Measurements from ENCODE around the gene CHRM4.
"Not testable (repeated sequence)": the region's sequence is repeated elsewhere in the genome, so short reads cannot be mapped to it uniquely, and the experiment has no call there.

CHRM4 gene

DNA sequence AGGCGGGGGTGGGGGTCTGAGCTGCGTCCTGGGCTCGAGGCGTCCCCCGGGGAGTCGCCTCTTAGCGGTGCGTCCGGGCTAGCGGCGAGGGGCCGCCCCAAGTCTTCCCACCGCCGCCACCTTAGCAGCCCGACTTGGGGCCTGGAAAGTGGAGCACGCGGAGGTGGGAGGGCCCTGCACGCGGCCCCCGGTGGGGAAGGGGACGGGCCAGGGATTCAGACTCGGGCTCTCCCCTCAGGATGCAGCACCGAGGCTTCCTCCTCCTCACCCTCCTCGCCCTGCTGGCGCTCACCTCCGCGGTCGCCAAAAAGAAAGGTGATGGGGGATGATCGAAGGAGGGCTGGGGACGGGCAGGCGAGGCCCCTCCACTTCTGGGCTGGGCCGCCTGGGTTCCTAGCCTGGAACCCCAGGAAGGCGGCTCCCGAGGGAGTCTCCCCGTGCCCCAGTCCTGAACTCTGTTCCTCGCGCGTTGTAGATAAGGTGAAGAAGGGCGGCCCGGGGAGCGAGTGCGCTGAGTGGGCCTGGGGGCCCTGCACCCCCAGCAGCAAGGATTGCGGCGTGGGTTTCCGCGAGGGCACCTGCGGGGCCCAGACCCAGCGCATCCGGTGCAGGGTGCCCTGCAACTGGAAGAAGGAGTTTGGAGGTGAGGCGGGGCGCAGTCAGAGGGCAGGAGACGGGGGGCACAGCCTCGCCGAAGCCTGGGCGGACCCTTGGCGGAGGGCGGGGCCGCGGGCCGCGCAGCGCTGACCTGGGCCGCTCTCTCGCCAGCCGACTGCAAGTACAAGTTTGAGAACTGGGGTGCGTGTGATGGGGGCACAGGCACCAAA lies 9.5 kb downstream of the CHRM4 start:
- no peak for DNase-seq

DNA sequence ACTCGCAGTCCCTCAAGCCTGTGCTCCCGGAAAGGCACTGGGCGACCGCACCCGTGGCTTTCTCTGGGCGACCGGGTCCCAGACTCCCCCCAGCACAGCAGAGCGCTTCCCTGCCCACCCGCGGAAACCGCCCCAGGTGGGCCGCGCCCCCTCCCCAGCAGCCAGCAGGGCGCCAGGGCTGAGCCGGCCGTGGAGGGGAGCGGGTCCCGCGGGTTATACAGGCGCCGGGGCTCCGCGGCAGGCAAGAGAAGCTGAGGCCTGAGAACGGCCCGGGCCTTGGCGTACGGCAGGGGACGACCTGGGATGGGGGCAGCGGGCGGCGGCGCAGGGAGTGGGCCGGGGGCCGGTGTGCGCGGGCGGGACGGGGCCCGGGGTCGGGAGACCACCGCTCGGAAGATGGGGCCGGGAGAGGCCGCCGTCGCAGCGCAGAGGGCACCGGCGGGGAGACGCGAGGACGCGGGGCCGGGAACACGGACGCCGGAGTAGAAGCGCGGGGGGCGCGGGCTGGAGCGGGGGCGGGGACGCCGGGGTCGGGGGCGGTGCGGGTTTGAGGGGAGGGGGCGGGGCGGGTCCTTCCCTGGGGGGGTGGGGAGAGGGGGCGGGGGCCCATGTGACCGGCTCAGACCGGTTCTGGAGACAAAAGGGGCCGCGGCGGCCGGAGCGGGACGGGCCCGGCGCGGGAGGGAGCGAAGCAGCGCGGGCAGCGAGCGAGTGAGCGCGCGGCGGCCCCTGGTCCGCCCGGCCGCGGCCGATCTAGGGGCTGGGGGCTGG lies 10.3 kb downstream of the CHRM4 start, which contains the start of gene MDK:
Gene MDK (plus strand): TSS at position 622 of the 771 bp plus-strand sequence. CDS start 389 bp downstream, outside the sequence.
- DNase-seq, result no peak

DNA sequence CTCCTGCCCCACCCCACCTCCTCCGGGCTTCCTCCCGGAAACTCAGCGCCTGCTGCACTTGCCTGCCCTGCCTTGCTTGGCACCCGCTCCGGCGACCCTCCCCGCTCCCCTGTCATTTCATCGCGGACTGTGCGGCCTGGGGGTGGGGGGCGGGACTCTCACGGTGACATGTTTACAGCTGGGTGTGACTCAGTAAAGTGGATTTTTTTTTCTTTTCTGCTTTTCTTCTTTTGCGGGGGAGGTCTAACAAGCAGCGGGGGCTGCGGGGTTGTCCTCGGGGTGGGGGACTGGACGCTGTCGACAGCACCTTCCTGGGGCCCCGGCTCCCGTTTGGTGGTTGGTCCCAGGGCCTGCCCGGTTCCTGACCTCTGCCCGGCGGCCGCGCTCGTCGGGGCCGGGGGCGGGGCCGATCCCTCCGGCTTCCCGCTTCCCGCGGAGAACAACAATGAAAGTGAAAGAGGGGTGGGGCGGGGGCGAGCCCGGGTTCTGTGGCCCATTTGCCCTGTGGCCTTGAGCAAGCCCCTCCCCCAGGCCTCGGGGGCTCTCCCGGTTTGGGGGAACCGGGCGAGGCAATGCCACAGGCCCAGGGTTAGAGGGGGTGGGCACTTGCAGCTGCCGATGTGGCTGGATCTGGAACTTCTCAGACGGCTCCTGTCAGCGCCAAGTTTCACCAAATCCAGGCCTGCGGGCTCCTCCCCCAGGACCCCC lies 11.1 kb downstream of the CHRM4 start:
- DNase-seq, result peak; percentile 69

DNA sequence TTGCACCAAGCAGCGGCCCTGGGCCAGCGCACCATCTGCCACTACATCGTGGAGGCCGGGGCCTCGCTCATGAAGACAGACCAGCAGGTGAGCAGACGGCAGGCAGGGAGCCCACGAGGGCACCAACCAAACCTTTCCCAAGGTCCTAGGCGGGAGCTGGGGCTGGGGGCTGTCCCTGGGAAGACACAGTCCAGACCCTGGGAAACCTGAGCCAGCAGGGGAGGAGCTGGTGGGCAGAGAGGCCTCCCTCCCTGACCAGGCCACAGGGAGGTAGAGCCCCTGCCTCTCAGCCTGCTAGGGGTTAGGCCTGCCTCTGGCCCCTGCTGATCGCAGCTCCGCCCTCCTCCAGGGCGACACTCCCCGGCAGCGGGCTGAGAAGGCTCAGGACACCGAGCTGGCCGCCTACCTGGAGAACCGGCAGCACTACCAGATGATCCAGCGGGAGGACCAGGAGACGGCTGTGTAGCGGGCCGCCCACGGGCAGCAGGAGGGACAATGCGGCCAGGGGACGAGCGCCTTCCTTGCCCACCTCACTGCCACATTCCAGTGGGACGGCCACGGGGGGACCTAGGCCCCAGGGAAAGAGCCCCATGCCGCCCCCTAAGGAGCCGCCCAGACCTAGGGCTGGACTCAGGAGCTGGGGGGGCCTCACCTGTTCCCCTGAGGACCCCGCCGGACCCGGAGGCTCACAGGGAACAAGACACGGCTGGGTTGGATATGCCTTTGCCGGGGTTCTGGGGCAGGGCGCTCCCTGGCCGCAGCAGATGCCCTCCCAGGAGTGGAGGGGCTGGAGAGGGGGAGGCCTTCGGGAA lies 11.9 kb downstream of the CHRM4 start:
- DNase-seq, result not testable (repeated sequence)

DNA sequence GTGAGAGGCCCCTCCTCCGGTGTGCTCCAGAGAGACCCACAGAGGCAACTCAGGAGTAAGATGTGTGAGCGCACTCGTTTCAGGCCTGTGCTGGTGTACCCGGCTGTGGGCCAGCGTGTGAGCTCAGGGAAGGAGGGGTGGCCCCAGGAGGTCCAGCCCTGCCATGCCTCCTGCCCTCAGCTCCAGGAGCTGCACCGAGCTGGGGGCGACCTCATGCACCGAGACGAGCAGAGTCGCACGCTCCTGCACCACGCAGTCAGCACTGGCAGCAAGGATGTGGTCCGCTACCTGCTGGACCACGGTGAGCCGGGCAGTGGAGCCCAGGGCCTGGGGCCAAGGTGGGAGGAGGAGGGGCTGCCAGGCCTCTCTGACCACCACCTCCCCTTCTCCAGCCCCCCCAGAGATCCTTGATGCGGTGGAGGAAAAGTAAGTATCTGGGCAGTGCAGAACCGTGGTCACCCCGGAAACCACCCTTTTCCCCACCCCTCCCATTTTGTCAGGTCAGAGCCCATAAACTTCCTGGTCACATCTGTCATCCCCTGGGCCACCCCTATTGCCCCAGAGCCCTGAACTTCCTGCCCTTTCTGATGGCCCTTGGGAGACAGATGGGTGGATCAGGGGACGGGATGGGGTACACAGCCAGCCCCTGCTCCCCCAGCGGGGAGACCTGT lies 12.6 kb downstream of the CHRM4 start:
- DNase-seq, result no peak

DNA sequence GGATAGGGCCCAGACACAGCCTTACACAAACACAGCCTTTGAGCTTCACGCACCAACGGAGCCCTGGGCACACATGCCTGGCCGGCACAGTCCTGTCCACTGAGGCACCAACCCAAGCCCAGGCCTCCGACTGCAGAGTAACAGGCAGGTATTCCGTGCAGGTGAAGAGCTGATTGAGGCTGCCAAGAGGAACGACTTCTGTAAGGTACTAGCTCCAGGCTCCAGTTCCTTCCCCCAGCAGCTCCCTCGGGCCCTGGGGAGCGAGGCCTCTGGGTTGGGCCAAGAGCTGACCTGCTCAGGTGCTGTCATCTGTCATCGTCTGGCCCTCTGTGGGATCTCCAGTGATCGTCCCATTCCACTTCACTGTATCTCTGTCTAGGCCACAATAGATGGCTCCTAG lies 13.3 kb downstream of the CHRM4 start:
- no peak for DNase-seq

DNA sequence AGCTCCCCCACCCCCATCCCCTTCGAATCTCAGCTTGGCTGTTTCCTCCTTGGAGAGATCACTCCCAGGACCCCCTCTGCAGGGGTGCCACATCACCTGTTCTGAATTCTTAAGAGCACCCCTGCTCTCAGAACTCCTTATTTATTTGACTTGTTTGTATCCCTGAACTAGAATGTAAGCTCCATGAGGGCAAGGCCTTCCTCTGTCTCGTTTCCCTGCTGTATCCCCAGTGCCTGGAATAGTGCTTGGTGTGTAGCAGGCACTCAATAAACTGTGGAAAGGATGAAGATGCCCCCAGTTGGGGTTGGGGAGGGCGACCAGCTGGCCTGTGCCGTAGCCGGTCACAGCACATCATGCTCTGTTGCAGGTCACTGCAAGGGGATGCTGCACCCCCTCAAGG lies 13.7 kb downstream of the CHRM4 start:
- no peak for DNase-seq

DNA sequence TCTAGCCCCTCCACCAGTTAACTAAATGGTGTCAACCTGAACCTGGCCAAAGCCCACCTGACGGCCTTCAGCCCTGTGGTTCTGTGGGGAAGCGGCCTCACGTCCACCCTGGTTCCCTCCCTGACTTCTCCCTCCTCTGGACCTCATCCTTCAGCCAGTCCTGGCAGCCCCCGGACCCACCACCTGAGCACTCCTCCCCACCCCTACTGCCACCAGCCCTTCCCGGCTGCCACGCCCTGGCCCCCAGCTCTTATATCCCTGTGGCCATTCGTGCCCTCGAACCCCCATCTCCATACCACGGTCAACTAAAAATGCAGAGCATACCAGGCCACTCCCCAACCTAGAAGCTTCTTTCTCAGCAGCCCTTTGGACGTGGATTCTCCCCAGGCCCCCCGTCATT lies 14.3 kb downstream of the CHRM4 start:
- no peak for DNase-seq

DNA sequence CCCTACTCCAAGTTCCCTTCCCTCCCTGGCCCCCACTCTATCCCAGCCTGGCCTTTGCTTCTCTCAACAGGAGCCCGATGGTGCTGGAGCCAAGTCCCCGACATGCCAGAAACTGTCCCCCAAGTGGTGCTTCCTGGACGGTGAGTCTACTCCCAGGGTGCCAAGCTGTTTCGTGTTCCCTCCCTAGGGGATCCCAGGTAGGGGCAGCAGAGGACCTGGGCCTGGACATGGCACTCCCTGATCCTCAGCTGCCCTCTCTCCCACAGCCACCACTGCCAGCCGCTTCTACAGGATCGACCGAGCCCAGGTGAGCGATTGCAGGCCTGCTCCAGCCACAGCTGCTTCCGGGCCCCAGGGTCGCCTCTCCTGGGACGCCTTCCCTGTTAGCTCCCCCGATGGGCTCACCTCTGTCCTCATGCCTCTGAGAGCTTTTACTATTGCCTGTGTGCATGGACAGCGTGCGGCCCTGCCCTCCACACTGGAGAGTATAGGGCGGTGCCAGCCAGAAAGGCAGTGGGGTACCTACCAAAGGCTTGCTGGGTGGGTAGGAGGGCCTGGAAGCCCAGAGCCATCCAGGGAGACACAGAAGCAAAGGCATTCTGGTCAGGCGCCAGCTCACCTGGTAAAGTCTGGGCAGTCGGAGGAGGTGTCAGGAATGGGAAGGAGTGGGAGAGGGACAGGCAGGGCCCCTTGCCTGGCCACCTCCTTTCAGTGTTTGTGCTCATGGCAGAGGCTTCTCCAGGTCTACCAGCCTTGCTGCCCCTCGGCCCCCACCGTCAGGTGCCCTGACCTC lies 15.1 kb downstream of the CHRM4 start:
- DNase-seq, result no peak

DNA sequence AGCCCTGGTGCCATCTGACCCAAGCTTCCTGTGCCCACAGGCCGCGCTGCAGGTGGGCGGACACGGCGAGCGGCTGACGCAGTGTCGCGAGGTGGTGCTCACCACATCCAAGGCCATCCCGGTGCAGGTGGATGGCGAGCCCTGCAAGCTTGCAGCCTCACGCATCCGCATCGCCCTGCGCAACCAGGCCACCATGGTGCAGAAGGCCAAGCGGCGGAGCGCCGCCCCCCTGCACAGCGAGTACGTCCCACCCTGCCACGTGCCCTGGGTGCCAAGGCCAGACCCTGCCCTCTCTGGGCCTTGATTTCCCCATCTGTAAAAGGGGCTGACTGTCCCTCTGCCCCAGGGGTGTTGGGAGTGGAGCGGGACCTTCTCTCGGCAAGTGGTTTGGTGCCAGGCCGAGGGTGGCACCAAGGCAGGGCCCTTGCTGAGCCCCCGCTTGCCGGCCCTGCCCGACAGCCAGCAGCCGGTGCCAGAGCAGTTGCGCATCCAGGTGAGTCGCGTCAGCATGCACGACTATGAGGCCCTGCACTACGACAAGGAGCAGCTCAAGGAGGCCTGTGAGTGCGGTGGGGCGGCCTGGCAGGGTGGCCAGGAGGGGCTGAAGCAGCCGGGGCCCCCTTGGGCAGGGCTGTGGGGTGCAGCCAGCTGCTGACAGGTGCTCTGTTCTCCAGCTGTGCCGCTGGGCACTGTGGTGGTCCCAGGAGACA lies 16.0 kb downstream of the CHRM4 start:
- DNase-seq, result no peak

DNA sequence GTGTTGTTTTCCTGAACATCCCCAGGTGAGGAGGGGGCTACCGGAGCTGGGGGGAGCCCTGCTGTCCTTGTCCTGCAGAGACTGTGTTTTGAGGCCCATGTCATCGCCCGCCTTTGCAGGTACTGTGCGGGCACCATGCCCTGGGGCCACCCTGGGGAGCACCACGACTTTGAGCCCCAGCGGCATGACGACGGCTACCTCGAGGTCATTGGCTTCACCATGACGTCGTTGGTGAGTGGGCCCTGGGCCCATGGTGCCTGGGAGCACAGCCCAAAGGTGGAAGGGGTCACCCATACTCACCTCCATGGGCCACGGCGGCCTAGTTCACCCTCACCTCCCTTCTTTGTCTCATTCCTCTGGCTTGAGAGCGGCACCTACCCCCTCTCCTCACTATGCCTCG lies 16.8 kb downstream of the CHRM4 start:
- no peak for DNase-seq

DNA sequence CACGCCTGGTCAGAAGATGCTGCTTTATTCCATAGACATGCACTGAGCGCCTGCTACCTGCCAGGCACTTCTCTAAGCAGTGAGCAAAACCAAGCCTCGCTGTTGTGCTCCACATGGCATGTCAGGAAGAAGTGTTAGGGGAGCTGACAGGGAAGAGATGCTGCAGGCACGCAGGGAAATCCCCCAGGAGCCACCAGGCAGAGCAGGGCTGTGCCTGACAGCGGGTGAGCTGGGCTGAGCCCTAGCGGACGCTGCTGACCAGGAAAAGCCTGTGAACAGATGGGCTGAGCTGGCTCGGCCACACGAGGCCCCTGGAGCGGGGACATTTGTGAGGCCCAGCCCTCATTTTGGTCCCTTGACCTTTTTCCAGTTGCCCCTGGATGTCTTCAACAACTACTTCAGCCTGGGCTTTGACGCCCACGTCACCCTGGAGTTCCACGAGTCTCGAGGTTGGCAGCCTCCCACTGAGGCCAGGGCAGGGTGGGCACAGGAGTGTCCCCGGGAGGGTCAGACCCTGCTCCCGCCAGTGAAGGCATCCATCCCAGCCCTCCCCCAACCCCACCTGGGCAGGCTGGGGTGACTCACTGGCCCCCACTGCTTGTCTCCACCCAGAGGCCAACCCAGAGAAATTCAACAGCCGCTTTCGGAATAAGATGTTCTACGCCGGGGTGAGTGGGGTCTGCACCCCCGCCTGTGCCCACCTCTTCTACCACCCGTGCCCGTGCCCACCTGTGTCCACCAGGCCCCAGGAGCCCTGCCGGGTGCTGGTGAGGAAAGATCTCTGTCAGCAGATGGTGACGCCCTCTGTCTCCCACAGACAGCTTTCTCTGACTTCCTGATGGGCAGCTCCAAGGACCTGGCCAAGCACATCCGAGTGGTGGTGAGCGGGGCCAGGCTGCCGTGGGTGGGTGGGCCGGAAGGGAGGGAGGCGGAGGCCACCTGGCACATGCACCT lies 17.5 kb downstream of the CHRM4 start:
- no peak for DNase-seq

DNA sequence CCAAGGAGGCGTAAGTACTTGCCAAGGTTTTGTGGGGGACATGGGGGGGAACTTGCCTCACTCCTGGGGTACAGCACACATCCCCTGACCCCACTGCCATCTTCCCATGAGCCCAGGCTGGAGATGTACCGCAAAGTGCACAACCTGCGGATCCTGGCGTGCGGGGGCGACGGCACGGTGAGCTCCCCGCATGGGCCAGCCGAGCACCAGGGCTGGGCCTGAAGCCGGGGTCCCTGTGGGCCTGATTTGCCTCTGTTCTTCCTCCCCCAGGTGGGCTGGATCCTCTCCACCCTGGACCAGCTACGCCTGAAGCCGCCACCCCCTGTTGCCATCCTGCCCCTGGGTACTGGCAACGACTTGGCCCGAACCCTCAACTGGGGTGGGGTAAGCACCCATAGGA lies 19.1 kb downstream of the CHRM4 start:
- not testable (repeated sequence) for DNase-seq

DNA sequence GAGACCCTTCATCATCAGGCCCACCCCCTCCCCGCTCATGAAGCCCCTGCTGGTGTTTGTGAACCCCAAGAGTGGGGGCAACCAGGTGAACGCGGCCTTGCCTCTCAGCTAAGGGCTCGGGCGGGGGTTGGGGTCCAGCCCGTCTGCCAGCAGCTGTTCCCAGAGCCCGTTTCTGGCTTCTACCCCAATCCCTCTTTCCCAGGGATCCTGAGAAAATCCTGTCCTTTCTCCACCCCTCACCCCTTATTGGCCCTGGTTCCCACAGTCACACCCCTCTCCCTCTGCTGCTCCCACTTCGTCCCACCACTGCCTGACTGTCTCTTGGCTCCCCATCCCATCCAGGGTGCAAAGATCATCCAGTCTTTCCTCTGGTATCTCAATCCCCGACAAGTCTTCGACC lies 19.5 kb downstream of the CHRM4 start:
- no peak for DNase-seq

DNA sequence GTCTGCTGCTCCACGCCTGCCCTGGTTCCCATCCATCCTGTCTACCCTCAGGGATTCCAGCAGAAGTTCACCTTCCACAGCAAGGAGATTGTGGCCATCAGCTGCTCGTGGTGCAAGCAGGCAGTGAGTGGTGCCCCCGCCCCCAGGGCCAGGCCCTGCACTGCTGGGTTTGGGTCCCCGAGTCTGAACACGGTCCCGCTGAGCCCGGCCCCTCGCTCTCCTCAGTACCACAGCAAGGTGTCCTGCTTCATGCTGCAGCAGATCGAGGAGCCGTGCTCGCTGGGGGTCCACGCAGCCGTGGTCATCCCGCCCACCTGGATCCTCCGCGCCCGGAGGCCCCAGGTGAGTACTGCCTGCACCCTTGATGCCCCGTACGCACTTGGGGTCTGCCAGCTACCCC lies 20.3 kb downstream of the CHRM4 start:
- DNase-seq, result not testable (repeated sequence)

DNA sequence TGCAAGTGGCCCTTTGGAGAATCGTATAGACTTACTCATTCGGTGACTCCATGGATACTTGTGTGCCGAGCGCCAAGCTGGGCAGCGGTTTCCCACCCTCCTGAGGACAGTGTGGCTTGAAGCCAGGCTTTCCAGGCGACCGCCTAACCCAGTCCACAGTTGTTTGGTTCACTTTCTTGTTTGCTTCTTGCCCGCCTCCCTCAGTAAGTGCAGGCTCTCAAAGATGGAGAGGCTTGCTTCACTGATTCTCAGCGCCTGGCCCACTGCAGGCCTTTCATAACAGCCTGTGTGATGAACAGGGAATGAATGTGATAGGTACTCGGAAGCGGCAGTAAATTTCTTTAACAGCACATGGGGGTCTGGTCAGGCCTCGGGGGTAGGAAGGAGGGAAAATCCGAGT lies 21.3 kb downstream of the CHRM4 start:
- DNase-seq, result no peak

DNA sequence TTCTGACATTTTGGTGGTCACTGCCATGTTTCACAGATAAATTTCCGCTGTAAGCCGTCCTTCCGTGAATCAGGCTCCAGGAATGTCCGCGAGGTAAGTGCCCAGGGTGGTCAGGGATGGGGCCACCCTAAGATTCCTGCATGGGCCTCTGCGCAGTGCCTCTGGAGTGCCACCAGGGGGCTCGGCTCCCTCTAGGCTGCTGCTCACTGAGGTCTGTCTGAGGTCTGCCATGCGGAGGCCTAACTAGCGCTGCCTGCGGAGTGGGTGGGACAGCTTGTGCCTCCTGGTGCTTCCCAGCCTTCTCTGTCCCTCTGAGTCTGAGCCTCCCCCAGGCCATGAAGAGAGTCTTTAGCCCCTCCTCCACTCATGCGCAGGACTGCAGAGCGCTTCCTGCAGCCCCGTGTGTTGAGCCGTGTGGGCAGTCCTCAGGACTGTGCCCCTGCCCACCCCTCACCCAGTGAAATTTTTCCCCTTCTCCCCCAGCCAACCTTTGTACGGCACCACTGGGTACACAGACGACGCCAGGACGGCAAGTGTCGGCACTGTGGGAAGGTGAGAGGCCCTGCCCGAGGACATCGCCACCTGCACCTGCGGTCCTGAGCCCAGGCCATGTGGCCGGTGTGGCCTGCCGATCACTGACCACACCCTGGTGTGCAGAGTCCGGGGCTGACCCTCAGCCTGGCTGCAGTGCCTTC lies 22.0 kb downstream of the CHRM4 start:
- DNase-seq, result peak; percentile 64

DNA sequence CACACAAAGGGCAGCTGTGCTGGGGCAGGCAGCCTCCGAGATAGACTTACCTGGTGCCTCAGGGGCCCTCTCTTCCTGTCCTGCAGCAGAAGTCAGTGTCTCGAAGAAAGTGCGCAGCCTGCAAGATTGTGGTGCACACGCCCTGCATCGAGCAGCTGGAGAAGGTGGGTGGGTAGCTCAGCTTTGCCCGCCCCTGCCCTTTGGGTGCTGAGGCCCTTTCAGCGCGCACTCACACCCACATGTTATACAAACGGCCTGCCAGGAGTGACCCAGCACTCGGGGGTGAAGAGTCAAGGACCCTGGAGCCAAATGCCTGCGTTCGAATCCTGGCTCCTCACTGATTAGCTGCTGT lies 23.7 kb downstream of the CHRM4 start:
- no peak for DNase-seq

Measured in stimulated activated CD4-positive, alpha-beta T cell treated with anti-CD3 and anti-CD28 coated beads, Interleukin-1b, Interleukin-23, amount 100 ng/mL, for 48 hours (primary cell).